MM.1S (cell line): ENCODE measurements around the gene NACA2.

Experiments used
- DNase-seq: peaks from one replicate; pipeline ENCODE4 v3.0.0-alpha.2; 2015
- H2AFZ ChIP-seq: fragments of 300-600 bp; sonication (generic); 2 replicates; pipeline ENCODE4 v1.6.0; 2016; ENCODE audit warnings: antibody characterized with exemption, low read length
- H3F3A ChIP-seq: fragments of 300-600 bp; sonication (generic); 2 replicates; pipeline ENCODE4 v1.6.1; 2016; ENCODE audit warnings: mild to moderate bottlenecking, antibody characterized with exemption, low read length, moderate library complexity, mixed read lengths; ENCODE audit not compliant: insufficient read depth
- H3K27ac ChIP-seq: fragments of 300-600 bp; sonication (generic); 2 replicates; pipeline ENCODE4 v1.5.1; 2016; ENCODE audit warnings: mild to moderate bottlenecking, low read length
- H3K27me3 ChIP-seq: fragments of 300-600 bp; sonication (generic); replicated peaks from 2 replicates; pipeline ENCODE4 v1.6.0; 2016; ENCODE audit warnings: low read length; ENCODE audit not compliant: insufficient read depth
- H3K36me3 ChIP-seq: fragments of 300-600 bp; sonication (generic); replicated peaks from 2 replicates; pipeline ENCODE4 v1.6.1; 2016; ENCODE audit warnings: mild to moderate bottlenecking, low read length, mixed read lengths; ENCODE audit not compliant: insufficient read depth
- H3K4me1 ChIP-seq: fragments of 300-600 bp; sonication (generic); 2 replicates; pipeline ENCODE4 v1.6.1; 2016; ENCODE audit warnings: low read length, mixed read lengths
- H3K4me2 ChIP-seq: fragments of 300-600 bp; sonication (generic); 2 replicates; pipeline ENCODE4 v1.6.0; 2016; ENCODE audit warnings: low read depth, low read length
- H3K4me3 ChIP-seq: fragments of 300-600 bp; sonication (generic); 2 replicates; pipeline ENCODE4 v1.5.1; 2016; ENCODE audit warnings: low read length, mixed read lengths
- H3K79me2 ChIP-seq: fragments of 300-600 bp; sonication (generic); 2 replicates; pipeline ENCODE4 v1.6.1; 2016; ENCODE audit warnings: mixed run types, low read length, mixed read lengths
- H3K9ac ChIP-seq: fragments of 300-600 bp; sonication (generic); 2 replicates; pipeline ENCODE4 v1.6.1; 2016; ENCODE audit warnings: low read length, mixed read lengths
- H3K9me2 ChIP-seq: fragments of 300-600 bp; sonication (generic); replicated peaks from 2 replicates; pipeline ENCODE4 v1.6.1; 2016; ENCODE audit warnings: mild to moderate bottlenecking, low read length, mixed read lengths; ENCODE audit not compliant: insufficient read depth
- H3K9me3 ChIP-seq: fragments of 300-600 bp; sonication (generic); replicated peaks from 2 replicates; pipeline ENCODE4 v1.6.1; 2016; ENCODE audit warnings: mild to moderate bottlenecking, low read length, mixed read lengths; ENCODE audit not compliant: insufficient read depth
- H4K20me1 ChIP-seq: fragments of 300-600 bp; sonication (generic); 2 replicates; pipeline ENCODE4 v1.6.1; 2016; ENCODE audit warnings: mild to moderate bottlenecking, low read length, moderate library complexity, mixed read lengths; ENCODE audit not compliant: insufficient read depth
- CTCF ChIP-seq: fragments of 300-600 bp; sonication (generic); IDR thresholded peaks from 2 replicates; pipeline ENCODE4 v1.5.1; 2016; ENCODE audit warnings: antibody characterized with exemption, low read length, mixed read lengths
- EZH2 ChIP-seq: fragments of 300-600 bp; sonication (generic); optimal IDR thresholded peaks from 2 replicates; pipeline ENCODE3; 2017; ENCODE audit warnings: low read depth, mild to moderate bottlenecking, antibody characterized with exemption, low read length, mixed read lengths
- EZH2phosphoT487 ChIP-seq: fragments of 300-600 bp; sonication (generic); IDR thresholded peaks from 2 replicates; pipeline ENCODE4 v1.6.1; 2018; ENCODE audit warnings: antibody characterized with exemption, low read length

Gene NACA2

GRCh38 chr17:61560071-61560470 is 30.9 kb downstream of the NACA2 start:
- TF ChIP-seq CTCF = no peak
- TF ChIP-seq EZH2 = no peak
- Histone ChIP-seq H3K4me3 (no peak overlapping the region), H3K9me3 (no peaks in the 10 kb centered on the region), H3K27ac (no peak overlapping the region), H3K36me3 (no peaks in the 10 kb centered on the region), H3K4me2 (no peak overlapping the region), H3K4me1 (no peaks in the 10 kb centered on the region), H2AFZ (no peak overlapping the region), H3F3A (no peaks in the 10 kb centered on the region), H4K20me1 (no peaks in the 10 kb centered on the region), H3K79me2 (no peaks in the 10 kb centered on the region), H3K9ac (no peak overlapping the region), H3K9me2 (no peaks in the 10 kb centered on the region), H3K27me3 (no peaks in the 10 kb centered on the region)
- DNase-seq = no peak

DNA sequence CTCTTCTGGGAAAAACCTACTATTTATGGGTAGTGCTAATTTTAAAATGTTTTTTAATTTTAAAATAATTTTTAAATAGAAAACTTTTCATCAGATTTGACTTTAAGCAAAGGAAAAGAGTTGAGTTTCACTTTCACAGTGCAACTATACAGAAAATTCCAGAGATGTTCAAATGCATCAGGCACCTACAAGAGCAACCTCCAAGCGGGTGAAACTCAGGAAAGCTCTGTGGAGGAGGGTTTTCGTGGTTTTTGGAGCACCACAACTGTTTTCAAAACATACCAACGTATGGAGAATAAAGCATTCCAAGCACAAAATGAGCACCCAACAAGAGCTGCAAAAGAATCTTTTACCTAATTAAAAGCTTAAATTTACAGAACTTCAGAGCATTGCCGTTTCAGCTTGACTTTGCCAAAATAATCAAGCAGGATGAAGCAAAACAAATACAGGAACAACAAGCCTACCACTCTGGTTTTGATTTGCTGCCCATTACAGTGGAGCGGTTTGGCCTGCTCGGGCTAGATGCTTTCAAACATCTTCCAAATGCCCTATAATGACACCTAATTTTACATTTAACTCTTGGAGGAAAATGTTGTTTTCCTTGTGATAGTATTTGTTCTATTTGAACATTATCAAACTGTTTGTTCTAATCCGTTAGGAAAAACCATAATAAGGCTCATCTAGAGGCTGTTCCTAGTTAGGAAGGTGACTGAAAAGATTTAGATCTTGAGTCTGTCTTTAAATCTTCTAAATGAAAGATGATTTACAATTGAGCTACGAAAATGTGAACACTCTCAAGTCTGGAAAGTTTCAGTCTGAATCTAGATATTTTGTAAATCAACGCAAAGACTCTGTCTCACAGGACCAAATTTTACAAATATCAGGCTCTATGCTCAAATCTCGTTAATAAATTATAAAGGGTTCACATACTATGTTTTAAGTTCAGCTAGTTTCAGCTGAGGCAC is 34.5 kb downstream of the NACA2 start:
- Histone ChIP-seq H3K9me2 (no peaks in the 10 kb centered on the region), H3K79me2 (no peaks in the 10 kb centered on the region), H3F3A (no peaks in the 10 kb centered on the region), H3K9me3 (no peaks in the 10 kb centered on the region), H3K27me3 (no peaks in the 10 kb centered on the region), H3K4me2 (no peak overlapping the region), H3K4me1 (no peaks in the 10 kb centered on the region), H3K27ac (no peak overlapping the region), H3K9ac (no peak overlapping the region), H4K20me1 (no peaks in the 10 kb centered on the region), H3K4me3 (no peak overlapping the region), H2AFZ (no peak overlapping the region), H3K36me3 (no peaks in the 10 kb centered on the region)
- TF ChIP-seq CTCF = no peak
- no peak for TF ChIP-seq EZH2phosphoT487
- TF ChIP-seq EZH2 = no peak
- DNase-seq = no peak

GRCh38 chr17:61555127-61555566 is 35.9 kb downstream of the NACA2 start:
- DNase-seq = no peak
- Histone ChIP-seq H4K20me1 (no peaks in the 10 kb centered on the region), H3K79me2 (no peaks in the 10 kb centered on the region), H3K9ac (no peak overlapping the region), H3K9me2 (no peaks in the 10 kb centered on the region), H2AFZ (no peak overlapping the region), H3K27ac (no peak overlapping the region), H3K4me1 (no peaks in the 10 kb centered on the region), H3K9me3 (no peaks in the 10 kb centered on the region), H3K27me3 (no peaks in the 10 kb centered on the region), H3K4me3 (no peak overlapping the region), H3K36me3 (no peaks in the 10 kb centered on the region), H3K4me2 (no peak overlapping the region), H3F3A (no peaks in the 10 kb centered on the region)
- no peak for TF ChIP-seq EZH2
- no peak for TF ChIP-seq EZH2phosphoT487
- TF ChIP-seq CTCF = no peak
